K562 (cell line): ENCODE data around the gene CIAPIN1. TPM values are rescaled to one million over a fixed set of nuclear protein-coding genes. Genes with fewer than 3 reads are reported as not detected.

Source experiments
- ATAC-seq: fragments of 200-7000 bp; cut with Tn5 transposase; 3 replicates; pipeline ENCODE4 v1.9.1; 2020; ENCODE audit warnings: moderate library complexity
- BruUV-seq: library from RNA; stranded (reverse); fragments of 400-500 nt; replicated peaks from 2 replicates; lab custom pipeline; 2021; lab: Mats Ljungman, UMichigan
- CTCF ChIA-PET: fragments of 300-600 bp; formaldehyde crosslinking; extraction: SDS; loops from one replicate; lab custom pipeline; 2021; ENCODE audit warnings: low intra/inter-chr PET ratio; lab: Yijun Ruan, JAX
- POLR2A ChIA-PET: fragments of 300-600, 350-650 bp; sonication (Branson Sonifier 250); formaldehyde crosslinking; extraction: SDS; loops from one replicate; lab custom pipeline; 2021; ENCODE audit warnings: antibody characterized with exemption, inconsistent platforms; lab: Yijun Ruan, JAX
- DNase-seq, 4 experiments: peaks; one replicate each; pipeline versions ENCODE4 v3.0.0 to v3.0.0-alpha.2; 2011 to 2018; ENCODE audit warnings: low spot score in 3 of 4, mixed read lengths in 3 of 4; ENCODE audit errors: extremely low read depth in 1 of 4
- FAIRE-seq: peaks from 2 replicates; lab custom pipeline; 2011; peaks lifted over from hg19 to GRCh38; lab: Jason Lieb, UNC
- H2AFZ ChIP-seq: 2 replicates; pipeline ENCODE4 v1.6.0; 2011; ENCODE audit warnings: low read depth, low read length, control low read depth, inconsistent platforms
- H3K27ac ChIP-seq: fragments of 200-600 bp; 3 replicates; pipeline ENCODE4 v1.8.0; 2011; ENCODE audit warnings: low read depth, mild to moderate bottlenecking, control low read depth, inconsistent platforms, low read length, moderate library complexity, mixed read lengths; ENCODE audit errors: extremely low read depth
- H3K27me3 ChIP-seq, 2 experiments: fragments of 300-600 bp in 1 of 2; 2 replicates in 1 of 2; 3 replicates in 1 of 2; pipeline versions ENCODE4 v1.6.0 to v1.8.0; 2011; ENCODE audit warnings: inconsistent platforms in 2 of 2, low read length in 2 of 2, mild to moderate bottlenecking in 1 of 2, mixed read lengths in 1 of 2, moderate library complexity in 1 of 2; ENCODE audit not compliant: control insufficient read depth in 2 of 2, insufficient read depth in 2 of 2
- H3K36me3 ChIP-seq: fragments of 300-600 bp; 3 replicates; pipeline ENCODE4 v1.8.0; 2011; ENCODE audit warnings: mild to moderate bottlenecking, low read length, inconsistent platforms; ENCODE audit not compliant: control insufficient read depth, insufficient read depth
- H3K4me1 ChIP-seq, 2 experiments: fragments of 200-600 bp in 1 of 2; replicated peaks in 1 of 2; 2 replicates in 1 of 2; 3 replicates in 1 of 2; pipeline versions ENCODE4 v1.5.1 to v1.8.0; 2011; ENCODE audit warnings: inconsistent platforms in 2 of 2, low read length in 2 of 2, mild to moderate bottlenecking in 1 of 2, mixed read lengths in 1 of 2, moderate library complexity in 1 of 2; ENCODE audit not compliant: control insufficient read depth in 2 of 2, insufficient read depth in 2 of 2
- H3K4me2 ChIP-seq: 2 replicates; pipeline ENCODE4 v1.6.1; 2011; ENCODE audit warnings: low read length, control low read depth, inconsistent platforms, mixed read lengths; ENCODE audit not compliant: insufficient read depth
- H3K4me3 ChIP-seq: fragments of 200-600 bp; sonication (generic), shearing (Covaris generic); 2 replicates; pipeline ENCODE4 v1.5.1; 2016; ENCODE audit warnings: control low read depth, inconsistent platforms
- H3K79me2 ChIP-seq: fragments of 200-600 bp; 3 replicates; pipeline ENCODE4 v1.8.0; 2011; ENCODE audit warnings: low read length, inconsistent platforms; ENCODE audit not compliant: control insufficient read depth, insufficient read depth
- H3K9ac ChIP-seq, 2 experiments: 2 replicates each; pipeline versions ENCODE4 v1.6.0 to v1.6.1; 2011; ENCODE audit warnings: low read depth in 2 of 2, low read length in 2 of 2, control low read depth in 1 of 2, inconsistent platforms in 1 of 2, mild to moderate bottlenecking in 1 of 2, mixed read lengths in 1 of 2; ENCODE audit not compliant: insufficient read depth in 1 of 2
- H3K9me1 ChIP-seq: one replicate; pipeline ENCODE4 v1.6.0; 2011; ENCODE audit warnings: inconsistent platforms, mild to moderate bottlenecking, low read length, moderate library complexity; ENCODE audit not compliant: control insufficient read depth, insufficient read depth
- H3K9me3 ChIP-seq: replicated peaks from 2 replicates; pipeline ENCODE4 v1.5.1; 2011; ENCODE audit warnings: low read depth, low read length, inconsistent platforms; ENCODE audit not compliant: control insufficient read depth, insufficient read depth
- H4K20me1 ChIP-seq: replicated peaks from 2 replicates; pipeline ENCODE4 v1.6.1; 2011; ENCODE audit warnings: low read length, inconsistent platforms, mixed read lengths; ENCODE audit not compliant: control insufficient read depth, insufficient read depth
- CBX1 ChIP-seq: sonication (generic); IDR thresholded peaks from 2 replicates; pipeline ENCODE4 v1.6.1; 2016; ENCODE audit warnings: antibody characterized with exemption, low read depth, mild to moderate bottlenecking
- KHSRP ChIP-seq: fragments of 450-650 bp; IDR thresholded peaks from 2 replicates; pipeline ENCODE4 v1.6.1; 2017
- KLF10 ChIP-seq: fragments of 250-450 bp; sonication (Bioruptor Pico); IDR thresholded peaks from 2 replicates; pipeline ENCODE4 v1.6.1; 2021; ENCODE audit warnings: matching md5 sums
- MBD2 ChIP-seq: sonication (generic); IDR thresholded peaks from 2 replicates; pipeline ENCODE4 v1.6.1; 2016; ENCODE audit warnings: low read depth, borderline replicate concordance
- MXD1 ChIP-seq: fragments of 250-450 bp; sonication (Bioruptor Pico); IDR thresholded peaks from 2 replicates; pipeline ENCODE4 v1.8.0; 2021; ENCODE audit warnings: borderline replicate concordance, mild to moderate bottlenecking, moderate library complexity; ENCODE audit not compliant: poor library complexity, severe bottlenecking
- SREBF2 ChIP-seq: sonication (generic); formaldehyde crosslinking; IDR thresholded peaks from 2 replicates; pipeline ENCODE4 v1.4.0; 2020; ENCODE audit warnings: mild to moderate bottlenecking, missing genetic modification reagents
- TFAM ChIP-seq: fragments of 250-450 bp; sonication (Bioruptor Pico); conservative IDR thresholded peaks from 2 replicates; pipeline ENCODE4 v1.5.0; 2021; ENCODE audit warnings: mild to moderate bottlenecking, moderate library complexity
- ZBTB7A ChIP-seq: IDR thresholded peaks from 2 replicates; pipeline ENCODE4 v1.6.1; 2011; ENCODE audit warnings: low read depth, mild to moderate bottlenecking, low read length, moderate library complexity, borderline replicate concordance; ENCODE audit not compliant: control insufficient read depth
- ZFX ChIP-seq: sonication (generic); formaldehyde crosslinking; IDR thresholded peaks from 2 replicates; pipeline ENCODE4 v1.8.0; 2022; ENCODE audit warnings: mild to moderate bottlenecking, missing genetic modification reagents, moderate library complexity
- ZNF79 ChIP-seq: fragments of 250-450 bp; sonication (Bioruptor Pico); IDR thresholded peaks from 2 replicates; pipeline ENCODE4 v1.4.0; 2020; ENCODE audit warnings: low read depth, mild to moderate bottlenecking, moderate library complexity
- WGBS: fragments of 100-300 bp; shearing (Covaris generic); methylation state at CpG from one replicate; pipeline ENCODE4 v1.1.6; 2016; ENCODE audit warnings: low coverage, mixed read lengths; ENCODE audit not compliant: insufficient coverage; ENCODE audit errors: missing lambda C conversion rate; 5-methylcytosine and 5-hydroxymethylcytosine counted together
- in situ Hi-C: fragments of 300-500 bp; cut with MboI; formaldehyde crosslinking; loops from 4 replicates; pipeline ENCODE4 v1.15.0; 2018; ENCODE audit warnings: inconsistent platforms, mixed read lengths
- intact Hi-C: fragments of 100-400 bp; cut with micrococcal nuclease; formaldehyde crosslinking; loops from 2 replicates; pipeline ENCODE4 v1.14.2; 2022
- polyA plus RNA-seq, 8 experiments: library from polyadenylated mRNA; depleted of rRNA in 4 of 8; stranded (reverse) in 5 of 8; unstranded in 3 of 8; fragments of >200 nt; fragmentation: Nextera tagmentation in 2 of 8; fragmentation: Illumina TruSeq in 1 of 8; extraction: Ambion mirVana in 2 of 8; extraction: Trizol in 1 of 8; gene quantifications; 2 replicates each; pipeline versions ENCODE4 v1.2.1 to v1.2.3, GENCODE V29; 2011 to 2014; ENCODE audit warnings: inconsistent platforms in 1 of 8, missing spikeins in 1 of 8
- total RNA-seq, 7 experiments: library from RNA; depleted of rRNA in 6 of 7; stranded (reverse); fragments of >200 nt in 6 of 7; fragmentation: Illumina TruSeq in 2 of 7; extraction: Trizol in 2 of 7; gene quantifications; 2 replicates each; pipeline versions ENCODE4 v1.2.1 to v1.2.3, GENCODE V29; 2011 to 2021; ENCODE audit warnings: low replicate concordance in 1 of 7

CIAPIN1 gene
- total and polyA plus RNA-seq, 9 of the 15 experiments (the other 6 are each of a cell fraction or from before 2014, with no cell fraction given) = 71.8 to 263 (median 95.7) TPM

GRCh38 chr16:57485091-57485915, 38.1 kb upstream of the CIAPIN1 start:
- Histone ChIP-seq H3K9me3 (no peaks in the 10 kb centered on the region), H3K9ac (peak overlapping the region; percentile 43 to 91; a peak in 3 of 4 replicates), H3K4me2 (peak overlapping the region; percentile 80), H3K36me3 (no peaks in the 10 kb centered on the region), H3K27me3 (no peaks in the 10 kb centered on the region), H3K4me1 (peaks cover 10 to 42% of the 10 kb centered on the region in 2 experiments; a peak in 4 of 5 replicates), H3K27ac (no peak overlapping the region), H2AFZ (peak overlapping the region; percentile 87), H3K4me3 (peak overlapping the region; percentile 44), H4K20me1 (no peaks in the 10 kb centered on the region), H3K79me2 (no peaks in the 10 kb centered on the region), H3K9me1 (no peaks in the 10 kb centered on the region)
- TSS peak; percentile 60 for BruUV-seq
- TF ChIP-seq KLF10 (no peak), MBD2 (no peak), ZFX (CRISPR knock-in tag) (peak; percentile 3; the same call in 1 of the 2 replicates), KHSRP (no peak), TFAM (no peak), ZNF79 (CRISPR knock-in tag) (no peak), ZBTB7A (0 out of 2 replicates have a peak, but pooled peaks have one; percentile 3), MXD1 (CRISPR knock-in tag) (no peak), CBX1 (no peak), SREBF2 (CRISPR knock-in tag) (no peak)
- intact Hi-C loops (no loop called here), in situ Hi-C loops (no loop called here)
- 64% methylated on average over 14 of the region's 14 CpGs for WGBS
- ATAC-seq (no peak), DNase-seq (peak in 1 of 4 experiments; percentile 4), FAIRE-seq (no peak)
- POLR2A ChIA-PET = interaction anchor here (0.7 kb wide), 1 partner anchor 8 kb away, joined by 3 read pairs; no protein-coding TSS in a partner anchor
- CTCF ChIA-PET = no interaction called here
